ENCODE measurements around the gene ZNF496.

DNA sequence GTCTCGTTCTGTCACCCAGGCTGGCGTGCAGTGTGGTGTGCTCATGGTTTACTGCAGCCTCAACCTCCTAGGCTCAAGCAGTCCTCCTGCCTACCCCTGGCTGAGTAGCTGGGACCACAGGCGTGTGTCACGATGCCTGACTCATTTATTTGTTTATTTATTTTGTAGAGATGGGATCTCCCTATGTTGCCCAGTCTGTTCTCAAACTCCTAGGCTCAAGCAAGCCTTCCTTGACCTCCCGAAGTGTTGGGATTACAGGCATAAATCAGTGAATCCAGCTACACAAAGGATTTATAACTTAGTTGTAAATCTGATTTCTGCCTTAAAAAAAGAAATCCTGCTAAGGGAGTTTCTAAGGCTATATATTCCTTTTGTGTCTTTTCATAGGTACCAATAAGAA lies 30.5 kb upstream of the ZNF496 start:
- no peak for TF ChIP-seq SIN3A (IDR thresholded peaks at IDR 0.05; ENCODE audit: borderline replicate concordance, low read depth, low read length)
- no peak for TF ChIP-seq BCLAF1 (IDR thresholded peaks at IDR 0.05)
- TF ChIP-seq, protein P1, sequence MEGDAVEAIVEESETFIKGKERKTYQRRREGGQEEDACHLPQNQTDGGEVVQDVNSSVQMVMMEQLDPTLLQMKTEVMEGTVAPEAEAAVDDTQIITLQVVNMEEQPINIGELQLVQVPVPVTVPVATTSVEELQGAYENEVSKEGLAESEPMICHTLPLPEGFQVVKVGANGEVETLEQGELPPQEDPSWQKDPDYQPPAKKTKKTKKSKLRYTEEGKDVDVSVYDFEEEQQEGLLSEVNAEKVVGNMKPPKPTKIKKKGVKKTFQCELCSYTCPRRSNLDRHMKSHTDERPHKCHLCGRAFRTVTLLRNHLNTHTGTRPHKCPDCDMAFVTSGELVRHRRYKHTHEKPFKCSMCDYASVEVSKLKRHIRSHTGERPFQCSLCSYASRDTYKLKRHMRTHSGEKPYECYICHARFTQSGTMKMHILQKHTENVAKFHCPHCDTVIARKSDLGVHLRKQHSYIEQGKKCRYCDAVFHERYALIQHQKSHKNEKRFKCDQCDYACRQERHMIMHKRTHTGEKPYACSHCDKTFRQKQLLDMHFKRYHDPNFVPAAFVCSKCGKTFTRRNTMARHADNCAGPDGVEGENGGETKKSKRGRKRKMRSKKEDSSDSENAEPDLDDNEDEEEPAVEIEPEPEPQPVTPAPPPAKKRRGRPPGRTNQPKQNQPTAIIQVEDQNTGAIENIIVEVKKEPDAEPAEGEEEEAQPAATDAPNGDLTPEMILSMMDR (CRISPR knock-in tag; IDR thresholded peaks at IDR 0.05), result no peak
- TF ChIP-seq, protein P2, sequence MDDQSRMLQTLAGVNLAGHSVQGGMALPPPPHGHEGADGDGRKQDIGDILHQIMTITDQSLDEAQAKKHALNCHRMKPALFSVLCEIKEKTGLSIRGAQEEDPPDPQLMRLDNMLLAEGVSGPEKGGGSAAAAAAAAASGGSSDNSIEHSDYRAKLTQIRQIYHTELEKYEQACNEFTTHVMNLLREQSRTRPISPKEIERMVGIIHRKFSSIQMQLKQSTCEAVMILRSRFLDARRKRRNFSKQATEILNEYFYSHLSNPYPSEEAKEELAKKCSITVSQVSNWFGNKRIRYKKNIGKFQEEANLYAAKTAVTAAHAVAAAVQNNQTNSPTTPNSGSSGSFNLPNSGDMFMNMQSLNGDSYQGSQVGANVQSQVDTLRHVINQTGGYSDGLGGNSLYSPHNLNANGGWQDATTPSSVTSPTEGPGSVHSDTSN (CRISPR knock-in tag; IDR thresholded peaks at IDR 0.05; ENCODE audit: borderline replicate concordance), result no peak
- no peak for TF ChIP-seq HNRNPL (IDR thresholded peaks at IDR 0.05; ENCODE audit: low read depth, low read length)
- TF ChIP-seq ZFP36L1 (CRISPR knock-in tag; IDR thresholded peaks at IDR 0.05), result no peak
- no peak for TF ChIP-seq RORA (CRISPR knock-in tag; IDR thresholded peaks at IDR 0.05)
- TF ChIP-seq ZNF3 (CRISPR knock-in tag; IDR thresholded peaks at IDR 0.05), result no peak
- TF ChIP-seq KLF15 (CRISPR knock-in tag; IDR thresholded peaks at IDR 0.05; ENCODE audit: borderline replicate concordance), result no peak
- no peak for TF ChIP-seq MXI1 (IDR thresholded peaks at IDR 0.05; ENCODE audit: borderline replicate concordance, low read depth, low read length)
- TF ChIP-seq AGO1 (IDR thresholded peaks at IDR 0.05; ENCODE audit: low read depth, low read length, poor library complexity, severe bottlenecking), result no peak
- TF ChIP-seq, protein P3, sequence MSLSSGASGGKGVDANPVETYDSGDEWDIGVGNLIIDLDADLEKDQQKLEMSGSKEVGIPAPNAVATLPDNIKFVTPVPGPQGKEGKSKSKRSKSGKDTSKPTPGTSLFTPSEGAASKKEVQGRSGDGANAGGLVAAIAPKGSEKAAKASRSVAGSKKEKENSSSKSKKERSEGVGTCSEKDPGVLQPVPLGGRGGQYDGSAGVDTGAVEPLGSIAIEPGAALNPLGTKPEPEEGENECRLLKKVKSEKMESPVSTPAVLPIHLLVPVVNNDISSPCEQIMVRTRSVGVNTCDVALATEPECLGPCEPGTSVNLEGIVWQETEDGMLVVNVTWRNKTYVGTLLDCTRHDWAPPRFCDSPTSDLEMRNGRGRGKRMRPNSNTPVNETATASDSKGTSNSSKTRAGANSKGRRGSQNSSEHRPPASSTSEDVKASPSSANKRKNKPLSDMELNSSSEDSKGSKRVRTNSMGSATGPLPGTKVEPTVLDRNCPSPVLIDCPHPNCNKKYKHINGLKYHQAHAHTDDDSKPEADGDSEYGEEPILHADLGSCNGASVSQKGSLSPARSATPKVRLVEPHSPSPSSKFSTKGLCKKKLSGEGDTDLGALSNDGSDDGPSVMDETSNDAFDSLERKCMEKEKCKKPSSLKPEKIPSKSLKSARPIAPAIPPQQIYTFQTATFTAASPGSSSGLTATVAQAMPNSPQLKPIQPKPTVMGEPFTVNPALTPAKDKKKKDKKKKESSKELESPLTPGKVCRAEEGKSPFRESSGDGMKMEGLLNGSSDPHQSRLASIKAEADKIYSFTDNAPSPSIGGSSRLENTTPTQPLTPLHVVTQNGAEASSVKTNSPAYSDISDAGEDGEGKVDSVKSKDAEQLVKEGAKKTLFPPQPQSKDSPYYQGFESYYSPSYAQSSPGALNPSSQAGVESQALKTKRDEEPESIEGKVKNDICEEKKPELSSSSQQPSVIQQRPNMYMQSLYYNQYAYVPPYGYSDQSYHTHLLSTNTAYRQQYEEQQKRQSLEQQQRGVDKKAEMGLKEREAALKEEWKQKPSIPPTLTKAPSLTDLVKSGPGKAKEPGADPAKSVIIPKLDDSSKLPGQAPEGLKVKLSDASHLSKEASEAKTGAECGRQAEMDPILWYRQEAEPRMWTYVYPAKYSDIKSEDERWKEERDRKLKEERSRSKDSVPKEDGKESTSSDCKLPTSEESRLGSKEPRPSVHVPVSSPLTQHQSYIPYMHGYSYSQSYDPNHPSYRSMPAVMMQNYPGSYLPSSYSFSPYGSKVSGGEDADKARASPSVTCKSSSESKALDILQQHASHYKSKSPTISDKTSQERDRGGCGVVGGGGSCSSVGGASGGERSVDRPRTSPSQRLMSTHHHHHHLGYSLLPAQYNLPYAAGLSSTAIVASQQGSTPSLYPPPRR (CRISPR knock-in tag; IDR thresholded peaks at IDR 0.05; ENCODE audit: borderline replicate concordance), result no peak
- TF ChIP-seq RARA (CRISPR knock-in tag; IDR thresholded peaks at IDR 0.05), result no peak
